A204.1 (cell line): ENCODE measurements around the gene FNIP2.
"Not testable (repeated sequence)": the region's sequence is repeated elsewhere in the genome, so short reads cannot be mapped to it uniquely, and the experiment has no call there.

Experiments
- FAIRE-seq: peaks from 2 replicates; lab custom pipeline; 2012; peaks lifted over from hg19 to GRCh38; lab: Jason Lieb, UNC

The FNIP2 gene

GRCh38 chr4:158816955-158817354 lies 48.1 kb downstream of the FNIP2 start:
- no peak for FAIRE-seq

- no peak for FAIRE-seq
Measured at GRCh38 chr4:158817562-158818296, 48.9 kb downstream of the FNIP2 start.

GRCh38 chr4:158818560-158819140 lies 49.8 kb downstream of the FNIP2 start:
- FAIRE-seq: no peak

GRCh38 chr4:158819942-158820786 lies 51.3 kb downstream of the FNIP2 start:
- no peak for FAIRE-seq

GRCh38 chr4:158821228-158821971 lies 52.6 kb downstream of the FNIP2 start:
- no peak for FAIRE-seq

- FAIRE-seq: no peak
Measured at GRCh38 chr4:158822348-158822747, 53.5 kb downstream of the FNIP2 start.

- FAIRE-seq: no peak
Measured at GRCh38 chr4:158823461-158823873, 54.6 kb downstream of the FNIP2 start.

- FAIRE-seq: no peak
Measured at GRCh38 chr4:158824425-158825274, 55.8 kb downstream of the FNIP2 start.

- no peak for FAIRE-seq
Measured at GRCh38 chr4:158825433-158826036, 56.7 kb downstream of the FNIP2 start.

GRCh38 chr4:158826057-158826456 lies 57.2 kb downstream of the FNIP2 start:
- FAIRE-seq: no peak

- FAIRE-seq: no peak
Measured at GRCh38 chr4:158826882-158827281, 58.1 kb downstream of the FNIP2 start.

- no peak for FAIRE-seq
Measured at GRCh38 chr4:158827543-158827981, 58.7 kb downstream of the FNIP2 start.

- not testable (repeated sequence) for FAIRE-seq
Measured at GRCh38 chr4:158828151-158828550, 59.3 kb downstream of the FNIP2 start.

- no peak for FAIRE-seq
Measured at GRCh38 chr4:158829254-158829653, 60.4 kb downstream of the FNIP2 start.

- no peak for FAIRE-seq
Measured at GRCh38 chr4:158833602-158834001, 64.8 kb downstream of the FNIP2 start.

GRCh38 chr4:158835226-158836001 lies 66.6 kb downstream of the FNIP2 start:
- no peak for FAIRE-seq

GRCh38 chr4:158836002-158836369 lies 67.2 kb downstream of the FNIP2 start:
- FAIRE-seq: no peak

GRCh38 chr4:158836828-158837449 lies 68.1 kb downstream of the FNIP2 start:
- FAIRE-seq: no peak

GRCh38 chr4:158837527-158838141 lies 68.8 kb downstream of the FNIP2 start:
- no peak for FAIRE-seq
